Natural killer cell (primary cell): ENCODE results near the gene PIGK. TPM values are rescaled to one million over a fixed set of nuclear protein-coding genes. Genes with fewer than 3 reads are reported as not detected.

Source experiments
- ATAC-seq, 3 donors: fragments of 150-1000 bp in 2 of 3; fragments of 200-7000 bp in 1 of 3; cut with Tn5 transposase; 1 replicate in 1 of 3; 2 replicates in 2 of 3; pipeline ENCODE4 v1.10.0; 2021; ENCODE audit warnings: mild to moderate bottlenecking in 2 of 3, moderate library complexity in 2 of 3
- DNase-seq, 2 donors: peaks; one replicate each; pipeline versions ENCODE4 v3.0.0 to v3.0.0-alpha.2; 2013 to 2021; ENCODE audit warnings: mixed read lengths in 1 of 2
- H3K27ac ChIP-seq: one replicate; pipeline ENCODE4 v1.5.1; 2013; ENCODE audit warnings: mild to moderate bottlenecking, low read length
- H3K27me3 ChIP-seq: one replicate; pipeline ENCODE4 v1.6.1; 2013; ENCODE audit warnings: low read length; ENCODE audit not compliant: control insufficient read depth, insufficient read depth
- H3K36me3 ChIP-seq: one replicate; pipeline ENCODE4 v1.6.1; 2013; ENCODE audit warnings: low read length; ENCODE audit not compliant: control insufficient read depth, insufficient read depth
- H3K4me1 ChIP-seq: one replicate; pipeline ENCODE4 v1.6.1; 2013; ENCODE audit warnings: low read length; ENCODE audit not compliant: control insufficient read depth, insufficient read depth
- H3K4me3 ChIP-seq: one replicate; pipeline ENCODE4 v1.5.1; 2013; ENCODE audit warnings: low read length
- H3K9me3 ChIP-seq: one replicate; pipeline ENCODE4 v1.6.1; 2013; ENCODE audit warnings: low read length; ENCODE audit not compliant: control insufficient read depth, insufficient read depth
- H3K27ac Mint-ChIP-seq, 2 donors: one replicate each; pipeline ENCODE4 v1.8.0; 2022; ENCODE audit warnings: mild to moderate bottlenecking in 2 of 2, mixed read lengths in 2 of 2, moderate library complexity in 1 of 2
- H3K27me3 Mint-ChIP-seq, 2 donors: one replicate each; pipeline ENCODE4 v1.8.0; 2022; ENCODE audit warnings: low read depth in 2 of 2, mixed read lengths in 2 of 2
- H3K36me3 Mint-ChIP-seq: one replicate; pipeline ENCODE4 v1.8.0; 2022; ENCODE audit warnings: mixed read lengths
- H3K4me1 Mint-ChIP-seq, 2 donors: one replicate each; pipeline ENCODE4 v1.8.0; 2022; ENCODE audit warnings: mixed read lengths in 2 of 2
- H3K4me3 Mint-ChIP-seq: one replicate; pipeline ENCODE4 v1.8.0; 2022; ENCODE audit warnings: mild to moderate bottlenecking, moderate library complexity, mixed read lengths
- H3K9me3 Mint-ChIP-seq, 2 donors: one replicate each; pipeline ENCODE4 v1.8.0; 2022; ENCODE audit warnings: mixed read lengths in 2 of 2
- WGBS: methylation state at CpG from one replicate; pipeline ENCODE4 v1.1.7; 2013; ENCODE audit warnings: missing lambda C conversion rate; ENCODE audit not compliant: insufficient coverage; 5-methylcytosine and 5-hydroxymethylcytosine counted together
- intact Hi-C: fragments of 100-400 bp; cut with micrococcal nuclease; formaldehyde crosslinking; loops from one replicate; pipeline ENCODE4 v1.14.2; 2022
- total RNA-seq, 4 donors: library from RNA; stranded (reverse); fragments of 120-200 nt in 1 of 4; gene quantifications; one replicate each; pipeline versions ENCODE4 v1.2.3 to v1.2.4, GENCODE V29; 2013 to 2022
- TF ChIP-seq, protein P1 (sequence below): fragments of 200-600 bp; IDR thresholded peaks from one replicate; pipeline ENCODE4 v1.8.0; 2022; ENCODE audit warnings: antibody characterized with exemption

Gene PIGK
- total RNA-seq: 10 to 100 TPM; 25.4 to 29.9 (median 27.8) TPM
- total RNA-seq (2013): 54.7 TPM

DNA sequence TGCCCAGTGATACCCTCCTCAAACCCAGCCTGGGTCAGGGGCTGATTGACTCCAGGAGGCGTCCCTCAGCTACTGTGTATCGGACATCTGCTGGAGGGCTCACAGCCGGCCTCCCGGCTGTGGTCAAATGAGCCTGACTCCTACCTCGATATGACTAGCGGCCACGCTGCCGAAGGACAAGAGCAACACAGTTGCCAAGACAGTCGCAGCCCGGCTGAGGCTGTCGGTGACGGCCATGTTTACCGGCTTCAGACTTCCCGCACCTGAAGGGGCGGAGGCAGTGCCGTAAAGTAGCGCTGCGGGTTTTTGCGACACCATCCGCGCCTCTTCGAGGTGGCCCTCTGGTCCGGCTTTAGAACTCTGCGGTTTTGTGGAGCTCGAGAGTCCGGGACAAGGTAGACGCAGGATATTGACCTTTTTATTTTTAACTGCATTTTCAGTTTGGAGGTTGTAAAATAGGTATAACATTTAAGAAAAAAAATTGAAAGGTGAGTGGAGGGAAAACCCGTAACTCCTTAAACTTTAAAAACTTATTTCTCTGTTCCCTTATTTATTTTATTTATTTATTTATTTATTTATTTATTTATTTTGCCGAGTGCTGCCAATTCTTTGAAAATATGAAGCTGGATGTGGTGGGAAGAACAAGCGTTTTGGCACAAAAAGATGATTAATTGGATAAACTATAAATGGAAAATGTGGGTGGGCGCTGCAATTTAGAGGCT, at the start of gene PIGK:
TSS of gene PIGK (minus strand) at position 265 of the 722 bp plus-strand sequence. CDS start at position 237, 28 bp downstream.
- H3K9me3 Mint-ChIP-seq: no peaks in the 10 kb centered on the region
- no peaks in the 10 kb centered on the region for H3K27me3 Mint-ChIP-seq
- TF ChIP-seq, protein P1, sequence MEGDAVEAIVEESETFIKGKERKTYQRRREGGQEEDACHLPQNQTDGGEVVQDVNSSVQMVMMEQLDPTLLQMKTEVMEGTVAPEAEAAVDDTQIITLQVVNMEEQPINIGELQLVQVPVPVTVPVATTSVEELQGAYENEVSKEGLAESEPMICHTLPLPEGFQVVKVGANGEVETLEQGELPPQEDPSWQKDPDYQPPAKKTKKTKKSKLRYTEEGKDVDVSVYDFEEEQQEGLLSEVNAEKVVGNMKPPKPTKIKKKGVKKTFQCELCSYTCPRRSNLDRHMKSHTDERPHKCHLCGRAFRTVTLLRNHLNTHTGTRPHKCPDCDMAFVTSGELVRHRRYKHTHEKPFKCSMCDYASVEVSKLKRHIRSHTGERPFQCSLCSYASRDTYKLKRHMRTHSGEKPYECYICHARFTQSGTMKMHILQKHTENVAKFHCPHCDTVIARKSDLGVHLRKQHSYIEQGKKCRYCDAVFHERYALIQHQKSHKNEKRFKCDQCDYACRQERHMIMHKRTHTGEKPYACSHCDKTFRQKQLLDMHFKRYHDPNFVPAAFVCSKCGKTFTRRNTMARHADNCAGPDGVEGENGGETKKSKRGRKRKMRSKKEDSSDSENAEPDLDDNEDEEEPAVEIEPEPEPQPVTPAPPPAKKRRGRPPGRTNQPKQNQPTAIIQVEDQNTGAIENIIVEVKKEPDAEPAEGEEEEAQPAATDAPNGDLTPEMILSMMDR: no peak
- intact Hi-C loops: loop anchor here (2.0 kb wide), 1 partner anchor 463 kb away; the partner anchor contains the start of gene ZZZ3
- ATAC-seq (peak; percentile 97 to 98 (median 97)), DNase-seq (peak; percentile 82 to 92)
- Histone ChIP-seq H3K4me3 (peak within 1 kb of the TSS; percentile 97), H3K36me3 (no peaks in the 10 kb centered on the region), H3K27me3 (no peaks in the 10 kb centered on the region), H3K27ac (peak within 1 kb of the TSS; percentile 89), H3K9me3 (no peaks in the 10 kb centered on the region), H3K4me1 (no peaks in the 10 kb centered on the region)
- 0% methylated on average over 30 of the region's 31 CpGs for WGBS
- peak within 1 kb of the TSS; percentile 94 for H3K4me3 Mint-ChIP-seq
- peak within 1 kb of the TSS; percentile 91 to 92 for H3K27ac Mint-ChIP-seq
- H3K36me3 Mint-ChIP-seq: no peaks in the 10 kb centered on the region
- peaks cover 38 to 54% of the 10 kb centered on the region in 2 donors for H3K4me1 Mint-ChIP-seq

DNA sequence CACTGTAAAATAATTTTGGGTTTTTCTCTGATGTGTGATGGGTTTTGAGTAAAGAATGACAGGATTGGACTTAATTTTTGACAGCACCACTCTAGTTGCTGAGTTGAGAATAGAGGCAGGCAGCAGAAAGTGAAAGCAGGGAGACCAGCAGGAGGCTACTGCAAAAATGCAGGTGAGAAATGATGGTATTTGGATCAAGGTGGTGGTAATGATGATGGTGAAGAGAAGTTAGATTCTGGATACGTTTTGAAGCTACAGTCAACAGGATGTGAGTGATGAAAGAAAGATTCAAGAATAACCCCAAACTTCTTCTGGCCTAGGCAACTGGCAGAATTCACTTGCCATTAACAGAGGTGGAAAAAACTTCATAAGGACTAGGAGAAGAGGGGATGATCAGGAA, 47.8 kb upstream of the PIGK start:
- no peaks in the 10 kb centered on the region for H3K27me3 ChIP-seq
- no peak overlapping the region for H3K27ac Mint-ChIP-seq
- H3K4me1 ChIP-seq: no peaks in the 10 kb centered on the region
- no peaks in the 10 kb centered on the region for H3K36me3 ChIP-seq
- no peak for ATAC-seq
- H3K27ac ChIP-seq: no peak overlapping the region
- H3K4me3 Mint-ChIP-seq: no peak overlapping the region
- intact Hi-C loops: no loop called here
- no peaks in the 10 kb centered on the region for H3K9me3 ChIP-seq
- WGBS: 33% methylated on average over 1 of the region's 1 CpG
- no peaks in the 10 kb centered on the region for H3K36me3 Mint-ChIP-seq
- TF ChIP-seq, protein P1: no peak
- H3K27me3 Mint-ChIP-seq: peaks cover 0 to 6% of the 10 kb centered on the region in 2 donors
- no peak overlapping the region for H3K4me3 ChIP-seq
- no peaks in the 10 kb centered on the region for H3K9me3 Mint-ChIP-seq
- peak in 1 of 2 donors; percentile 16 for DNase-seq
- peaks cover 0 to 7% of the 10 kb centered on the region in 2 donors for H3K4me1 Mint-ChIP-seq

GRCh38 chr1:77265180-77265579, 46.0 kb upstream of the PIGK start:
- no peak for ATAC-seq
- 83% methylated on average over 1 of the region's 1 CpG for WGBS
- Histone ChIP-seq H3K27me3 (no peaks in the 10 kb centered on the region), H3K27ac (no peak overlapping the region), H3K4me1 (no peaks in the 10 kb centered on the region), H3K36me3 (no peaks in the 10 kb centered on the region), H3K4me3 (no peak overlapping the region), H3K9me3 (no peaks in the 10 kb centered on the region)
- no peak overlapping the region for H3K27ac Mint-ChIP-seq
- H3K27me3 Mint-ChIP-seq: peaks cover 0 to 6% of the 10 kb centered on the region in 2 donors
- peaks cover 0 to 7% of the 10 kb centered on the region in 2 donors for H3K4me1 Mint-ChIP-seq
- TF ChIP-seq, protein P1: no peak
- H3K36me3 Mint-ChIP-seq: no peaks in the 10 kb centered on the region
- no peaks in the 10 kb centered on the region for H3K9me3 Mint-ChIP-seq
- DNase-seq: no peak
- no peak overlapping the region for H3K4me3 Mint-ChIP-seq
- intact Hi-C loops: no loop called here
